ENCODE results near the gene SLC38A11.

Gene SLC38A11

GRCh38 chr2:164849506-164849905 is 105.8 kb downstream of the SLC38A11 start (continued):
- TF ChIP-seq ZNF19 (tag by site-specific recombination; IDR thresholded peaks at IDR 0.05; ENCODE audit: low read depth): no peak
- no peak for TF ChIP-seq ZNF133 (tag by site-specific recombination; IDR thresholded peaks at IDR 0.05)
- no peak for TF ChIP-seq CTCF (tag by site-specific recombination; IDR thresholded peaks at IDR 0.05)
- TF ChIP-seq TSHZ1 (tag by site-specific recombination; IDR thresholded peaks at IDR 0.05; ENCODE audit: borderline replicate concordance): no peak
- no peak for TF ChIP-seq ZSCAN16 (tag by site-specific recombination; IDR thresholded peaks at IDR 0.05)
- TF ChIP-seq PRDM6 (tag by site-specific recombination; IDR thresholded peaks at IDR 0.05): no peak
- TF ChIP-seq ZBTB11 (tag by site-specific recombination; conservative IDR thresholded peaks at IDR 0.05; ENCODE audit: low read depth): no peak

- Histone ChIP-seq H3K4me1 (ENCODE audit: control insufficient read depth, insufficient read depth, low read length) (peaks cover 6% of the 10 kb centered on the region), H3K4me3 (ENCODE audit: low read depth, low read length) (no peak overlapping the region), H3K27ac (ENCODE audit: extremely low read depth, low read depth, low read length) (no peak overlapping the region), H3K36me3 (ENCODE audit: control insufficient read depth in 2 of 2, insufficient read depth in 1 of 2, low read length in 2 of 2) (no peaks in the 10 kb centered on the region), H3K9me3 (ENCODE audit: control insufficient read depth, insufficient read depth, low read depth, low read length) (no peaks in the 10 kb centered on the region)
- POLR2A ChIA-PET: no interaction called here
- CTCF ChIA-PET: interaction anchor here (0.7 to 1.4 kb wide), 3 partner anchors 10 to 110 kb away, joined by 3 to 5 read pairs (median 5); no protein-coding TSS in a partner anchor
- TF ChIP-seq MZF1 (tag by site-specific recombination; IDR thresholded peaks at IDR 0.05; ENCODE audit: borderline replicate concordance) (no peak), ZNF600 (tag by site-specific recombination; IDR thresholded peaks at IDR 0.05) (no peak), ZNF747 (tag by site-specific recombination; IDR thresholded peaks at IDR 0.05) (no peak), ZBTB21 (tag by site-specific recombination; IDR thresholded peaks at IDR 0.05) (no peak), ZNF785 (tag by site-specific recombination; IDR thresholded peaks at IDR 0.05) (no peak)
- TF ChIP-seq, protein P1, sequence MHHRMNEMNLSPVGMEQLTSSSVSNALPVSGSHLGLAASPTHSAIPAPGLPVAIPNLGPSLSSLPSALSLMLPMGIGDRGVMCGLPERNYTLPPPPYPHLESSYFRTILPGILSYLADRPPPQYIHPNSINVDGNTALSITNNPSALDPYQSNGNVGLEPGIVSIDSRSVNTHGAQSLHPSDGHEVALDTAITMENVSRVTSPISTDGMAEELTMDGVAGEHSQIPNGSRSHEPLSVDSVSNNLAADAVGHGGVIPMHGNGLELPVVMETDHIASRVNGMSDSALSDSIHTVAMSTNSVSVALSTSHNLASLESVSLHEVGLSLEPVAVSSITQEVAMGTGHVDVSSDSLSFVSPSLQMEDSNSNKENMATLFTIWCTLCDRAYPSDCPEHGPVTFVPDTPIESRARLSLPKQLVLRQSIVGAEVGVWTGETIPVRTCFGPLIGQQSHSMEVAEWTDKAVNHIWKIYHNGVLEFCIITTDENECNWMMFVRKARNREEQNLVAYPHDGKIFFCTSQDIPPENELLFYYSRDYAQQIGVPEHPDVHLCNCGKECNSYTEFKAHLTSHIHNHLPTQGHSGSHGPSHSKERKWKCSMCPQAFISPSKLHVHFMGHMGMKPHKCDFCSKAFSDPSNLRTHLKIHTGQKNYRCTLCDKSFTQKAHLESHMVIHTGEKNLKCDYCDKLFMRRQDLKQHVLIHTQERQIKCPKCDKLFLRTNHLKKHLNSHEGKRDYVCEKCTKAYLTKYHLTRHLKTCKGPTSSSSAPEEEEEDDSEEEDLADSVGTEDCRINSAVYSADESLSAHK (tag by site-specific recombination; IDR thresholded peaks at IDR 0.05): no peak
Observed at GRCh38 chr2:164847981-164848741, 107.2 kb downstream of the SLC38A11 start.
